Caki2 (cell line): Measurements from ENCODE around the gene EBF4. TPM values are rescaled to one million over a fixed set of nuclear protein-coding genes. Genes with fewer than 3 reads are reported as not detected.
A peak's percentile ranks its signal among the peaks of the same experiment; 100 is the strongest.
"Not testable (repeated sequence)": the region's sequence is repeated elsewhere in the genome, so short reads cannot be mapped to it uniquely, and the experiment has no call there.

ENCODE experiments used
- DNase-seq: peaks from one replicate; pipeline ENCODE4 v3.0.0-alpha.2; 2015; ENCODE audit warnings: low read depth
- in situ Hi-C: cut with HindIII; loops from 2 replicates; pipeline ENCODE4 v1.10.0; 2016; ENCODE audit warnings: low sequenced_read_pairs, low pct_unique_long_range_greater_than_20kb, mixed read lengths
- total RNA-seq: library from RNA; depleted of rRNA; stranded (reverse); fragments of >200 nt; shearing (Covaris generic); gene quantifications from 2 replicates; pipeline ENCODE4 v1.2.3, GENCODE V29; 2014; ENCODE audit warnings: low replicate concordance

The EBF4 gene
- total RNA-seq, 1 experiment from 2014 or later, result 12.7 TPM

DNA sequence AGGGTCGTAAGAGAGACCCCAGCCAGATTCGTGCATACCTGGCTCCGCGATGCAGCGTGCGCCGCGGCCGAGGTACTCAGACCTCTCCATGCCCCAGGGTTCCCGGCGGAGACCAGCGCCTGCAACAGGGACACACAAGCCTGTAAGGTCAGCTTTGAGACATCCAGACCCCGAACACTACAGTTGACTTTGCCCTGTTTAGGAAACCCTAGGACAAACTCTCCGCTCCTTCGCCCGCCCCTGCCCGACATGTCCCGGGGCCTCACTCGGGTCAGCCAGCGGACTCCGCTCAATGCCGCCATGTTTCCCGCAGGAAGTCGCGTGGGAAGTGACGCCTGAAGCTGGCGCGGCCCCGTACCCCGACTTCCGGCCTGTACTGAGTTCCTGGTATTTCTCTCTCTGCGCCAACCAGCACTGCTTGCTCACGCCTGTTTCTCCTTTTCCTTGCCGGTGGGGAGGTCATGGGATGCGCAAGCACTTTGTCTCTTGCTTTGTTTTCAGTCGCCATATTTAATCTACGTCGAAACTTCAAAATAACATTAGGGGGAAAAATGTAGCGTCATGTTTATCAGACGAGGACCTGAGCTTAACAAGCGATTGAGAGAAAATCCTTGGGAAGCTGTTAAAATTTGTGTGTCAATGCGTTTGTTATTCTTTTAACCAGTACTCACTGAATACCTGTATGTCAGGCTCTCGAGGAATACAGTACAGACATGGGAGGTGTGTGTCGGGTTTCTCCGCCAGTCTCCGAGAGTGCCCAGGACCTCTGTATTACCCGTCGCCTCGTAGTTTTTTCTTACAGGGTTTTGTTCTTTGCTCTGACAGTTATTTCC lies 28.5 kb upstream of the EBF4 start, which contains the start of gene IDH3B:
Gene IDH3B (minus strand): TSS at position 330 of the 833 bp plus-strand sequence. CDS start 28 bp downstream, at position 302.
- in situ Hi-C loops, result no loop called here
- DNase-seq, result peak; percentile 92

DNA sequence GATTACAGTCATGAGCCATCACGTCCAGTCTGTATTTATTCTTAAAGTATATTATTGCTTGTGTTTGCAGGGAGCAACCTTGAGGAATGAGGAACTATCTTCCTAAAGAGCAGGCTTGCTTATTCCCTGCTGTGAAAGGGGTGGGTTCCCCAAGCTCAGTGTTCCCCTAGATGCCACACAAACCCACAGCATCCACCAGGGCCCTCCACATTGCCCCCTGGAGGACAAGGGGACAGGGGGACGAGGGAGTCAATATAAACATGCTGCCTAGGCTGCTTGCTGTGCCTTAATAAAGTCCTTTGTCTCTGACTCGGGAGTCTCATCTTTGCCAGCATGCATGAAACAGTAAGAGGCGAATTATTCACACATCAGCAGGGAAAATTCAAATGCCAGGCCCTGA lies 20.6 kb upstream of the EBF4 start:
- in situ Hi-C loops, result no loop called here
- DNase-seq, result no peak

DNA sequence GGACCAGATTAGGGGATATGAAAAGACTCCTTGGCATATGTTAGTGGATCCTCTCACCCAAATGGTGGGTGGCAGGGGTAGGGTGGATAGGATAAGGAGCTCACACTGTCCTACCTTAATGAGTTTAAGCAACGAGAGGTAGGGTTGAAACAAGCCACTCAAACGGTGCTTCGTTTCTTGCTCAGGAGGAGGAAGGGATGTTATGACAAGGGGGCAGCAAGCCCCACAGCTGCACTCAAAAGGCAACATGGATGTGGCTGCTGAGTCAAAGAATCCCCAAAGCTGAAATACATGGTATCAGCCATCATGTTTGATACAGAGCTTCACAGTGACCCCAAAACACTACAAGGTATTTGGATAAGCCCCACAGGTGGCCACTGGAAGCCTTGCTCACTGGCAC lies 20.1 kb upstream of the EBF4 start:
- no peak for DNase-seq
- in situ Hi-C loops, result no loop called here

DNA sequence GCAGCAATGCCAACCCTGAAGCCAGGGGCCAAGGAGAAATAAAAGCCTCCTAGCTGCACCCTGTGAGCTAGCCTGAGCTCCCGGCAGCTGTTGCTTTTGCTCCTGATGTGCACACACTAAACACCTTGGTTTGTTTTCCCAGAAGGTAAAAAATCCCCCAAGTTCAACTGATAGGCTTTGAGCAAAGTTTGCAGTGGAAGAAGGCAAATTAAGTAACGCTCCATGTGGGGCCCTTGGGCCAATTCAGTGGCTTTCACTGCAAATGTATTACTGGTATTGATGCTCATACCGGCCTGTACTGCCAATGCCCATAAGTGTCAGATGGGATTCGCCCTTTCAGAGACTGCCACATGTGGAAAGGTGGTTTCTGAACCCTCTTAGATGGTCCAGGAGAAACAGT lies 19.1 kb upstream of the EBF4 start:
- no peak for DNase-seq

DNA sequence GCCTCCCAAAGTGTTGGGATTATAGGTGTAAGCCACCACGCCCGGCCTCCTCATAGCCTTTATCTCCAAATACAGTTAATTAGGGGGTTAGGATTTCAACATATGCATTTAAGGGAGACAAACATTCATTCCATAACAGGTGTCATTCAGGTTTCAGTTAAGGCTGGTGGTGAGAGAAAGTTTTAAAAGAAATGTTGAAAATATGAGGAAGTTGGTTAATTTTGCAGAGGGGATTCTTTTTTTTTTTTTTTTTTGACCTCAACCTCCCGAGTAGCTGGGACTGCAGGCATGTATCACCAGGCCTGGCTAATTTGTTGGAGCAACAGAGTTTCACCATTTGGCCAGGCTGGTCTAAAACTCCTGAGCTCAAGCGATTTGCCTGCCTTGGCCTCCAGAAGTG lies 12.5 kb upstream of the EBF4 start:
- no peak for DNase-seq
- in situ Hi-C loops, result no loop called here

More for the DNA sequence above, 19.1 kb upstream of the EBF4 start:
- in situ Hi-C loops, result no loop called here

DNA sequence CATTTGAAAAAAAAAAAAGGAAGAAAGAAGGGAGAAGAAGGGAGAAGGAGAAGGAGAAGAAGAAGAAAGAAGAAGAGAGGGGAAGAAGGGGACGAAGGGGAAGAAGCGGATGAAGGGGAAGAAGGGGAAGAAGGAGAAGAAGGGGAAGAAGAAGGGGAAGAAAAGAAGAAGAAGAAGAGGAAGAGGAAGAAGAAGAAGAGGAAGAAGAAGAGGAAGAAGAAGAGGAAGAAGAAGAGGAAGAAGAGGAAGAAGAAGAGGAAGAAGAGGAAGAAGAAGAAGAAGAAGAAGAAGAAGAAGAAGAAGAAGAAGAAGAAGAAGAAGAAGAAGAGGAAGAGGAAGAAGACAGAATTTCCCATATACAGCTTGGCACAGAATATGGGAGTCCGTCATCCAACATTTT lies 10.5 kb upstream of the EBF4 start:
- DNase-seq, in situ Hi-C loops: not testable (repeated sequence)

DNA sequence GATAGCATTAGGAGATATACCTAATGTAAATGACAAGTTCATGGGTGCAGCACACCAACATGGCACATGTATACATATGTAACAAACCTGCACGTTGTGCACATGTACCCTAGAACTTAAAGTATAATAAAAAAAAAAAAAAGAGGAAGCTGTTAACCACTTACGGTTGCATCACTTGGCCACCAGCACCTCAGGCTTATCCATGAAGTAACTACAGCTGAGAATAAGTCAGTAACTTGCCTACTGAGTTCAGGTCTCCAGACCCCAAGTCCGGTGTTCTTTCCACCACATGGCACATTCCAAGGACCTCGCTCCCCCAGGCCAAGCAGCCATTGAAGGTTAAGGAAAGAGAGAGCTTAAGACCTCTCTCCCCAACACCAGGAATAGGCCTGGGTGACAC lies 7.8 kb upstream of the EBF4 start:
- in situ Hi-C loops, DNase-seq: not testable (repeated sequence)

DNA sequence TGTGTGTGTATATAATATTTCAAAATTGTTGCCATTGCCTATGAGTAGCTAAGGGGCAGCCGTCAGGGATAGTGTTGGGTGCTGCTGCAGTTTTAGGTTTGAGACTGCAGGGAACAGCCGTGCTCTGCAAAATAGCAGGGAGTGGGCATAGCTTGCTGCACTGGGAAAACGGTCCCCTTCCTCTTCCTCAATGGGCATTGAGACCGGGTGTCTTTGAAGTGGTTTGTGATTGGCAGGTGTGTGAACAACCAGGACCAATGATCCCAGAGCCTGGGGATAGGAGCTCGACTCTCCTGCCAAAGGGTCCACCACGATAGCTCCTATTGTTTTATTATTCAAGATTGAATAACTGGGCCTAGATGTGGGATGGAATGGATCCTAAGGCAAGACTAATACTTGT lies 5.1 kb upstream of the EBF4 start:
- no peak for DNase-seq
- in situ Hi-C loops, result no loop called here

DNA sequence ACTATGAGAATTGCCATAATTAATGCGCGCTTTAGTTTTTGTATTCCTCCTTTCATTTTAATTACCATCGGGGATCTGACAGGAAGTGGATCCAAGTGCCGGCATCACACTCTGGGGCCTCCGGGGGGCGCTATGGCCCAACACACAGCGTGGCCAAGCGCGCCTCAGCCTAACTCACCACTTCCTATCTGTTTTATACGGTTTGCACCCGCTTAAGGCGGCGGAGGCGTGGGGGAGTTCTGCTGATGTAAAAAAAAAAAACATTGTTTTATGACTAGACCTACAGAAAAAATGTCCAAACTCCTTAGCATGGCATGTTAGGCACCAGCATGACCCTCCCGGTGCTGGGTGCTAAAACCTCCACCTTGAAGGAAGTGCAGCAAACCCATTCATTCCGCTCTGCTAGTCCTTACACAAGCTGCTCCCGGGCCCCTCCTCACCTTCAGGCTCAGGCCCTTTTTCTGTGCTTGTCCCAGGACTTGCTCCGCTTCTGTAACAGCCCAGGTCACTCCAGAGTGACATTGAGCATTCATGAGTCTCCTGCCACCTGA lies 4.5 kb upstream of the EBF4 start:
- DNase-seq, result peak; percentile 10
- in situ Hi-C loops, result no loop called here

DNA sequence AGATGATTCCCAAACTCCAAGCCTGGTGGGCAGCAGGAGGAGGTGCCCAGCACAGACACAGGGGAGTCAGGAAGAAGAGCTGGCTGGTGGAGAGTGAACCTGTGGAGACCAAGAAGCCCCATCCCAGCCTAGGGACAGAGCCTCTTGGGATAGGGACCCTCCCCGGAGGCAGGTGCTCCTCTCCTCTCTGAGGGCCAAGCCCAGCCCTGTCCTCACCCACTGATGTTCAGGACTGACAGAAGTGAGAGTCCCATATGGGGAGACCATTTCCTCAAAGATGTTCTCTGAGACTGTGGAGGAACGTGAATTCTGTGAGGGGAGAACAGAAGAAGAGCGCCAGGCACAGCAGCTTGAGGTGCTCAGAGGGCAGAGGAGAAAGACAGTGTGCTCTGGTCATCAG lies 2.4 kb upstream of the EBF4 start:
- in situ Hi-C loops, result no loop called here
- DNase-seq, result no peak

DNA sequence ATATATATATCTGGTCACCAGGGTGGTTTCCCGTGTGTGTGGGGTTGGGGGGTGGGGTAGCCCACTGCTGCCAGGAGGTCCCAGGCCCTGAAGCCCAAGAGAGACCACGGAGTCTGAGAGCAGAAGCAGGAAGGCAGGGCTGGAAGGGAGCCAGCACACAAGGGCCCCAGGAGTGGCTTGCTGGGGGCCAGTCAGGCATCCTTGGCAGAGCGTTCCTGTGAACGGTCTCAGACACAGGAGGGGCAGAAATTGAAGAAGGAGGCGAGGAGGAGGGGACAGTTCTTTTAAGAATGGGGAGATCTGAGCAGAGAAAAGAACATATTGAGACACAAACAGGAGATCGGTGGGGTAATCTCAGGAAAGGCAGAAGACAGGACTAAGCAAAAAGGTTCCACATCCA lies 1.9 kb upstream of the EBF4 start:
- DNase-seq, result no peak
- in situ Hi-C loops, result no loop called here

DNA sequence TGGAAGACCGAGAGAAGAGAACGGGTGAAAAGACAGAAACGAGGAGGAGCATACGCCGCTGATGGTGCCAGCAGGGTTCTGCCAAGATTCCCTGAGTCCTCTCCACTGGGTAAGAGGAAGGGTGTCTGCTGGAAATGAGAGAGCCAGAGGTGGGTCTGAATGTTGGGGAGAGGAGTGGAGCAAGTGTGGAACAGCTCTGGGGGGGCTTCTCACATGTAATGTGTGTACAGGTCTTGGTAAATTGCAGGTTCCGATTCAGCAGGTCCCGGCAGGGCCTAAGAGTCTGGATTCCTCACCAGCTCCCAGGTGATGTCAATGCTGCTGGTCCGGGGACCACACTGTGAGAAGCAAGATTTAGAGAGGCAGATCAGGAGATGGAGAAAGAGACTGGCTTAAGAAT lies 1.5 kb upstream of the EBF4 start:
- no peak for DNase-seq
- in situ Hi-C loops, result no loop called here

DNA sequence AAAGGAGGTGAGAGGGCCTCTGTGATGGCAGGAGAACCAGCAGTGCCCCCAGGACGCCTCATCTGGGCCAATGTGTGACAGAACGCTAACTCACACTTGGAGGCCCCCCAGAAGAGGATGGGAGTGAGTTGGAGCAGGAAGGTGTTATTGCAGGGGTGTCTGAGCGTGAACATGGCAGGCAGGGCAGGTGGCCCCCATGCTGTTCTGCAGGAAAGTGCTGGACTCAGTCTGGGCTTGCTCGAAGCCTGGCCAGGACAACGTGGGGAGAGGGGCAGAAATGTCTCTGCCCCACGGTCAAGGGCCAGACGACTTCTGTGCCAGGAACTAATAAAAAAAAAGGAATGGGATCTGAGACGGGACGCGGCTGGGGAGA lies 931 bp upstream of the EBF4 start:
- no peak for DNase-seq
- in situ Hi-C loops, result no loop called here

DNA sequence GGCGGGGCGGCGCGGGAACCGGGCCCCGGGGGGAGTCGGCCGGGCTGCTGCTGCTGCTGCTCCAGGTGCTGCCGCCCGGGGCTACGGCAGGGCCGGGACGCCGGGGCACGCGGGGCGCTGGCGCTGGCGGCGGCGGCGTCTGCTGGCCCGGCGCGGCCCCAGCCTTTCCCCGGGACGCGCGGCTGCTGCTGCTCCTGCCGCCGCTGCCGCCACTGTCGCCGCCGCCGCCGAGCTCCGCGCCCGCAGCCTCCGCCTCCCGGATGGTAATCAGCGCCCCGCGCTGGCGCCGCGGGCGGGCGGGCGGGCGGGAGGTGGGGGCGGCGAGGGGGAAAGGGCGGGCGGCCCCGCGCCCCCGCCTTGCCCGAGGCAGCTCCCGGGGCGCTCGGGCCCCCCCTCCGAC lies 306 bp downstream of the EBF4 start:
- DNase-seq, result no peak
- in situ Hi-C loops, result no loop called here

DNA sequence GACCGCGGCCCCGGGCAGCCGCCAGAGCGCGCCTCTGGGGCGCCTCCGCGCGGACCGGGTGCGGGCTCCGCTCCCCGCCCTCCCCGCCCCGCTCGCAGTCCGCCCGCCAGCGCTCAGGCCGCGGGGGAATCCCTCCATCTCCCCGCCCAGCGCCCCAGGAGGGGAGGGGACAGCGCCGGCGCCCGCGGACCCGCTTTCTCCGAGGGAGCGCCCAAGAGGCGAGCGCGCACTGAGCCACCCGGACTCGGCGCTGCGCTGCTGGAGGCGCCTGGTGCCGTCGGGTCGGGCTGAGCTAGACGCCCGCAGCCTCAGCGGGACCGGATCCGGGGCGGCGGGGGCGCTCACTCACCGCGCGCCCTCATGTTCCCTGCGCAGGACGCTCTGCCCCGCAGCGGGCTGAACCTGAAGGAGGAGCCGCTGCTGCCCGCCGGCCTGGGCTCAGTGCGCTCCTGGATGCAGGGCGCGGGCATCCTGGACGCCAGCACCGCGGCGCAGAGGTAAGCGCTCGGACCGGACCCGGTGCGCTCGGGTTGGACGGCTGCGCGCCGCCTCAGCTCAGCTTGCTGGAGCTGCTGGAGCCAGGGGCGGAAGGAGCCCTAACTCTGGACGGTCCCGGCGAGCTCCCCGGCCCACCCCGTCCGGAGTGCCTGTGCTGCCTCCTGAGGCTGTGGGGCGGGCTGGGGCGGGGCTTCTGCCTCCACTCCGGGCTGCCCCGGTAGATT lies 867 bp downstream of the EBF4 start:
- peak; percentile 56 for DNase-seq

DNA sequence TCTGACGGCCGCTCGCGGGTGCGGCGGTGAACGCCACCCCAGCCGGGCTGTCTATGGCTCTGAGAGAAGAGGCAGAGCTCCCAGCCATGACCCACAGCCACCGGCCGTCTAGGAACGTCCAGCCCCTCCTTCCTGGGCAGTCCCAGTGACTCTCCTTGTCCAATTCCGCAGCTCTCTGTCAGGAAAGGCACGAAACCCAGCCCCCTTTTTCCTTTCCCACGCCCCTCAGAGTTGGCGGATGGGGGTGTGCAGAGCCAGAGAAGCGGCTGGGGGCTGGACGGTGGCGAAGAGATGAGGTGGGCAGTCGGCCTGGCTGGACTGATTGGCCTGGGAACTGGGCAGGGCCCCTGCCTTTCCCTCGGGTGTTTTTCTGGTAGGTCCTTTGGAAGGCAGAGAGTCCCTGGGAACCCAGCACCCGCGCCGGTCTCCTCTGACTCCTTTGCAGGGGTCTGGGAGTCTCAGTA lies 1.5 kb downstream of the EBF4 start:
- in situ Hi-C loops, result no loop called here

More for the DNA sequence above, 867 bp downstream of the EBF4 start:
- in situ Hi-C loops, result no loop called here

DNA sequence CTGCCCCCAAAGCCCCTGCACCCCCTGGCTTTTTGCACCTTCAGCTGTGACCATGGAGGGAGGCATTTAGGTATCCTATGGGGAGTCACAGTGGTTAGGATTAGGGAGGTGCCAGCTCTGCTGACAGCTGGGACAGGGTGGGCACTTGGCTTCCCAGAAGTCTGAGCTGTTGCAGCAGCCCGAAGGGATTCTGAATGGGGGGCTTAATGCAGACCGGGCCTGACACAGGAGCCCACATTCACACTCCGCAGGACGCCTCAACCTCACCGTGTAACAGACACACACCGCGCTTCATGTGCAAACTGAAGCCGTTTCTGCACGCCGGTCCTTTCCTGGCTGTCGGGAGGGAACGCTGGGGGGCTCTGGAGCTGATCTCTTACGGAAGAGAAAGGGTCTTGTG lies 1.9 kb downstream of the EBF4 start:
- DNase-seq, result no peak
- in situ Hi-C loops, result no loop called here

More for the DNA sequence above, 1.5 kb downstream of the EBF4 start:
- peak; percentile 14 for DNase-seq

DNA sequence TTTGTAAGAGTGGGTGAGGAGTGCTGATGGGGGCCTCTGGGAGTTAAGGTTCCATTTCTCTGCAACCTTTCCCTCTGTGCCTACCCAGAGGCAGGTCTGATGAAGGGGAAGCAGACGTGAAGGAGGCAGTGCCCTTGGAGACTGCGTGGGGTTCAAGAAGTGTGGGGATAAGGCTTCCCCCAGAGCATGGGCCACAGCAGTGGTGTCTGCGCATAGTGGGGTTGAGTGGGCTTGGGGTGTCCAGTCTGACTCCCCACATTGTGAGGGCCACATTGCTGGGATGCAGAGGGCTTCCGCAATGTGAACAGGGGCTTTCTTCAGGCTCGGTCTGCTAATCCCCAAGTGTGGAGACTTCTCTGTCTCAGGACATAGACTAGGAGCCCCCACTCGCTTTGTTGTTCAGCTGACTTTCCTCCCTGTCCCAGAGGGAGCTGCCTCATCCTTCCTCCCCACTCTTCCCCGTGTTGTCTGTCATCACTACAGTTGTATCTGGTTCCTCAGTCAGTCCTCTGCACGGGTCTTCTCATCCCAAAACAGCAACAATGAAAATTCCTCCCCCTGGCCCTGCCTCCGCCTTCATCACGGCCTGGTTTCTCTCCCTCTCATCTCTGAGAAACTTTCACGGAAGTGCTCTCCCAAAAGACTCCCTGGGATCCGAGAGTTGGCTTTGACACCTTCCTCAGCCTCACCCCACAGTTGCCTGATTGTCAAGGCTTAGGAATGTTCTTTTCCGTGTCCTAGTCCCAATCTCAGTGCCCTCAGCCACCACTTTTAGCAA lies 2.8 kb downstream of the EBF4 start:
- in situ Hi-C loops, result no loop called here

More for the DNA sequence above, 2.8 kb downstream of the EBF4 start:
- DNase-seq, result no peak
